Activated T-cell treated with anti-CD3 and anti-CD28 coated beads, Interleukin-2, amount 50 U/mL, for 48 hours (primary cell): ENCODE measurements around the gene STRBP.

Experiments used
- DNase-seq, 2 experiments: peaks; one replicate each; pipeline ENCODE4 v3.0.0-alpha.2; 2020

STRBP gene

GRCh38 chr9:123093141-123093540, 175.2 kb downstream of the STRBP start:
- no peak for DNase-seq

GRCh38 chr9:123091459-123091858, 176.9 kb downstream of the STRBP start:
- no peak for DNase-seq

GRCh38 chr9:123090956-123091355, 177.4 kb downstream of the STRBP start:
- no peak for DNase-seq

- no peak for DNase-seq
Observed at GRCh38 chr9:123090198-123090896, 178.0 kb downstream of the STRBP start.

- DNase-seq = no peak
Observed at GRCh38 chr9:123089790-123090189, 178.6 kb downstream of the STRBP start.

GRCh38 chr9:123089040-123089439, 179.3 kb downstream of the STRBP start:
- no peak for DNase-seq

- DNase-seq = no peak
Observed at GRCh38 chr9:123087359-123087888, 181.0 kb downstream of the STRBP start.

- no peak for DNase-seq
Observed at GRCh38 chr9:123085916-123086315, 182.5 kb downstream of the STRBP start.

GRCh38 chr9:123084256-123084655, 184.1 kb downstream of the STRBP start:
- DNase-seq = no peak

- no peak for DNase-seq
Observed at GRCh38 chr9:123083680-123084079, 184.7 kb downstream of the STRBP start.

- no peak for DNase-seq
Observed at GRCh38 chr9:123081824-123082223, 186.6 kb downstream of the STRBP start.

GRCh38 chr9:123080444-123080843, 187.9 kb downstream of the STRBP start:
- DNase-seq = no peak

- no peak for DNase-seq
Observed at GRCh38 chr9:123074628-123075027, 193.8 kb downstream of the STRBP start.

- DNase-seq = no peak
Observed at GRCh38 chr9:123073991-123074422, 194.4 kb downstream of the STRBP start.

- no peak for DNase-seq
Observed at GRCh38 chr9:123073441-123073840, 194.9 kb downstream of the STRBP start.

GRCh38 chr9:123072407-123072995, 195.9 kb downstream of the STRBP start:
- DNase-seq = no peak
